ENCODE data around the gene NPBWR2. TPM values are rescaled to one million over a fixed set of nuclear protein-coding genes. Genes with fewer than 3 reads are reported as not detected.
A peak's percentile ranks its signal among the peaks of the same experiment; 100 is the strongest.

Gene NPBWR2
- total RNA-seq, 1 experiment from 2014 or later, result not detected

- TF ChIP-seq NR1H2 (CRISPR knock-in tag; IDR thresholded peaks at IDR 0.05) (no peak), JUN (CRISPR knock-in tag; IDR thresholded peaks at IDR 0.05) (no peak), AFF4 (CRISPR knock-in tag; IDR thresholded peaks at IDR 0.05; ENCODE audit: borderline replicate concordance) (no peak)
Measured at GRCh38 chr20:64121586-64121985, 14.2 kb upstream of the NPBWR2 start (continued).

- Mint-ChIP-seq H3K27ac (peak overlapping the region; percentile 76; the same call in 1 of the 2 replicates), H3K4me1 (peaks cover 5% of the 10 kb centered on the region), H3K27me3 (ENCODE audit: low read depth) (peaks cover 15% of the 10 kb centered on the region), H3K36me3 (no peaks in the 10 kb centered on the region), H3K9me3 (peaks cover 13% of the 10 kb centered on the region), H3K4me3 (no peak overlapping the region)
- DNase-seq (ENCODE audit: low spot score) (no peak), ATAC-seq (peak; percentile 15)
- no peak for TF ChIP-seq FOXK1 (CRISPR knock-in tag; IDR thresholded peaks at IDR 0.05)
- TF ChIP-seq SMAD3 (CRISPR knock-in tag; IDR thresholded peaks at IDR 0.05; ENCODE audit: borderline replicate concordance), result no peak
- no peak for TF ChIP-seq ZSCAN18 (CRISPR knock-in tag; IDR thresholded peaks at IDR 0.05)
- TF ChIP-seq ZNF423 (CRISPR knock-in tag; IDR thresholded peaks at IDR 0.05), result no peak
- no peak for TF ChIP-seq FOXP1 (CRISPR knock-in tag; IDR thresholded peaks at IDR 0.05; ENCODE audit: borderline replicate concordance)
- no peak for TF ChIP-seq E2F4 (CRISPR knock-in tag; IDR thresholded peaks at IDR 0.05; ENCODE audit: borderline replicate concordance, low read depth)
- TF ChIP-seq EMX1 (CRISPR knock-in tag; IDR thresholded peaks at IDR 0.05), result no peak
- TF ChIP-seq MLX (CRISPR knock-in tag; IDR thresholded peaks at IDR 0.05), result no peak
- TF ChIP-seq STAT6 (CRISPR knock-in tag; conservative IDR thresholded peaks at IDR 0.05; ENCODE audit: low read depth), result no peak
- TF ChIP-seq ZNF425 (CRISPR knock-in tag; conservative IDR thresholded peaks at IDR 0.05), result no peak
- TF ChIP-seq FOXP4 (CRISPR knock-in tag; IDR thresholded peaks at IDR 0.05), result no peak
- ChIA-PET POLR2A (interaction anchor here (1.0 to 1.4 kb wide), 4 partner anchors 35 to 136 kb away, joined by 3 to 6 read pairs (median 4); partner anchors contain the start of gene PCMTD2), CTCF (interaction anchor here (0.6 to 4.1 kb wide), 40 partner anchors 9 to 623 kb away, joined by 3 to 119 read pairs (median 5); partner anchors contain the start of genes C20orf204, LKAAEAR1, NPBWR2 and OPRL1)
Measured at GRCh38 chr20:64119681-64120341, 12.4 kb upstream of the NPBWR2 start.

All from WTC11 (cell line).